CD4-positive, alpha-beta T cell treated with Interleukin-17A for 4 hours (primary cell): ENCODE measurements around the gene MAN1A2.

Experiments used
- DNase-seq: peaks from one replicate; pipeline ENCODE4 v3.0.0-alpha.2; 2020; ENCODE audit warnings: mixed read lengths

The MAN1A2 gene

GRCh38 chr1:117362986-117363385 lies 4.3 kb upstream of the MAN1A2 start:
- DNase-seq, result no peak

- no peak for DNase-seq
Measured at GRCh38 chr1:117363571-117364048, 3.6 kb upstream of the MAN1A2 start.

DNA sequence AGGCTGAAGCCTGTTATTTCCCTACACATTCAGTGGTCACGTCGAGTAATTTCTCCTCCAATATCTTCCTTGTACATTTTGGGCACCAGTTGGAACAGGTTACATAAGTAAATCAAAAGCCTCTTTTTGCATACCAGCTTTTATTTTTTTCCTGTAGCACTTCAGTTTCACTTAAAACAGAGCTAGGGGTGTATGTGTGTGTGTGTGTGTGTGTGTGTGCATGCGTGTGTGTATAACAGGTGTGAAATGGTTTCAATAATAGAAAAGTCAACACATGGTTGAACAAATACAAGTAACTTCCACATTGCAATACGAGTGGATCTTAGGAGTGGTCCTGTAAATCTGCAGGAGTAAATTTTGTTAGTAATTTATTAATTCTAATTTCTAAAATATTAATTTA lies 3.0 kb upstream of the MAN1A2 start:
- no peak for DNase-seq

- DNase-seq, result no peak
Measured at GRCh38 chr1:117365350-117366176, 1.7 kb upstream of the MAN1A2 start.

DNA sequence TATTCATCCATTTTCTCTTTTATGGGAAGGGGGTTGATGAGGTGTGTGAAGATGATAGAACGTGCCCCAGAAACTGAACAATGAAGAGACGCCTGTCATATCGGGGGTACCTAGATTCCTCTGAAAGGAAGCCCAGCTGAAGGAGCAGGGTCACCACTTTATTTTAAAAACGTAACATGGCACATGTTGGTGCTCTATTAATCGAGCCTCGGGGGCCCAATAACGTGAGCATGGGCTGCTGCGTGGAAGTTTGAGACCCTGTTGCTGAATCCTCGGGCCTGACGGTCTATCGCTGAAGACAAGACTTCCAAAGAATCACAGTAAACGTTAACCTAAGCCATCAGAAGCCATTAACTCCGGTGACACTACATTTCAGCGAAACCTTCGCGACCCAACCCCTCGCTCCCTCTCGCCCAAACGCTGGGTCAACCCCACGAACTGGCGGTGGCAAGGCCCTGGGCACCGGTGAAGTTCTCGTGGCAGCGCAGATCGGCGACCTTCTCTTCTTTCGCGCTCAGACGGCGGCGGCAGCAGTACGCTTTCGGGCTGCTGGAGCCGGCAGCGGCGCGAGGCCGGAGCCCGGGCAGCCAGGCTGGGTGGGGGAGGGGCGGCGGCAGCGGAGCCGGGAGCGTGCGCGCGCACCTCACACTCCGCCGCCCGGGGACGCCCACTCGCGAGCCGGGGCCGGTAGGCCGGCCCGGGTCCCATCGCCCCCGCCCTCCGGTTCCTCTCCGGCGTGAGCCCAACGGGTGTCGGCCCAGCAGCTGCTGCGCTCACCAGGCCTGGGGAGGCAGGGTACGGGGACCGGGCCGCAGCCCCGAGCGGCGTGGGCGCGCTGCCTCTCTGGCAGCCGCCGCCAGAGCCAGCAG lies 838 bp upstream of the MAN1A2 start:
- peak; percentile 88 for DNase-seq

- peak; percentile 34 for DNase-seq
Measured at GRCh38 chr1:117368116-117369108, 1.2 kb downstream of the MAN1A2 start.

DNA sequence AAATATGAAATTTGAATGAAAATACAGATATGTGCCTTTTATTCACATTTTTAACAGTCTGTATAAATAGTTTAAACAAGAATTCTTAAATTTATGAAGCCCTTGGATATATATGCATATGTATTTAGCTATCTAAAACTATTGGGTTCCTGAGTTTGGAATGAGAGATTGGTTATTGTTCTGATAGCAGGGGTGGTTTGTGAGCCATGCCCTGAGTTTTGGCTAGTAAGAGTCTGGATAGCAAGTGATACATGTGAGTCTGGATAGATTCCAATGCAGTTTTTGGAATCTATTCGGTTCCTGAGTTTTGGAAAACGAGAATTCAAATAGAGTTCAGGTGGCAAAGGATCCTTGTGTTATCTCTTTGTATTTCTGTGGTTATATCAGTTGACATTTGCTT lies 2.8 kb downstream of the MAN1A2 start:
- DNase-seq, result no peak

DNA sequence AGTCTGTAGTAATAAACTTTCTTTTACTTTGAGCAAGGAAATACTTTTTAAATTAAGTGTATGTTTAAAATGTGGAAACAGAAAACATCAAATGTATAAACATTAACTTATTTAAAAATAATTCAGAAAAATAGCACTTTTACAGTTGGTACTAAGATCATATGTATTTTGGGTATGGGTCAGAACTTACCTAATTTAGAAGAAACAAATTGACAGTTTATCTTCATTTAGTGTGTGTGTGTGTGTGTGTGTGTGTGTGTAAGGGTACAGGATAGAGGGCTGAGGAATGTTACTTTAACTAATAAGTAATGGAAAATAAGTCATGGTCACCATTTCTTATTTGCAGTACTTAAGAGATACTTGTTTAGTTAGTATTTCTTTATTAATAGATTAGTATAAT lies 3.3 kb downstream of the MAN1A2 start:
- DNase-seq, result no peak

DNA sequence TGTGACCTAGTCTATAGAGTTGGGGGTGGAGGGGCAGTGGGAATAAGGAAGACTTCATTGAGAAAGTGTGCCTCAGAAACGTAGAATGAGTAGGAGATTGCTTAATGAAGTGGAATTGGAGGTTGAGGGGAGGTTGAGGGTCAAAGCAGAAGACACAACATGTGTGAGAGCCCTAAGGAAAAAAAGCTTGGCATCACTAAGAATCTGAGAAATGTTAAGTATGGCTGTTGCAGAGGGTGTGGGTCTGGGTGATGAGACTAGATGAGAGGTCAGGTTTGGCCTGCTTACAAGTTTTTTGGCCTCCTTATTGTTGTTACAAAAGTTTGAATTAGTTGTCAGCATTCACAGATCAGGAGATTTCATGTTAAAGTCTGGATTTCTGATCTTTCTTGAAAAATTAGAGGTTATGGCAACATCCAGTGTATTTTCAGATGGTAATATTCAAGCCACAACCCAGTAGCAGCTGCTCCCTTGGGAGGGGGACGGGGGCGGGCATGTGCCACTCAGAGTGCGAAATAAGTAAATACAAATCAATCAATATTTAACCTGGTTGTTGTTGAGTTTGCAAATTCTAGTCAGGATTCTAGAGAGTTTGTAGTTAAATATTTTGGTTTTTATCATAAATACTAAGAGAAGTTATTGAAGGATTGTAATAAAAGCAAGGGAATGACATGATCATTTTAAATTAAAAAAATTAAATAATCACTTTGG lies 4.3 kb downstream of the MAN1A2 start:
- DNase-seq, result no peak

- no peak for DNase-seq
Measured at GRCh38 chr1:117372863-117373412, 5.7 kb downstream of the MAN1A2 start.

GRCh38 chr1:117373932-117374331 lies 6.7 kb downstream of the MAN1A2 start:
- no peak for DNase-seq

DNA sequence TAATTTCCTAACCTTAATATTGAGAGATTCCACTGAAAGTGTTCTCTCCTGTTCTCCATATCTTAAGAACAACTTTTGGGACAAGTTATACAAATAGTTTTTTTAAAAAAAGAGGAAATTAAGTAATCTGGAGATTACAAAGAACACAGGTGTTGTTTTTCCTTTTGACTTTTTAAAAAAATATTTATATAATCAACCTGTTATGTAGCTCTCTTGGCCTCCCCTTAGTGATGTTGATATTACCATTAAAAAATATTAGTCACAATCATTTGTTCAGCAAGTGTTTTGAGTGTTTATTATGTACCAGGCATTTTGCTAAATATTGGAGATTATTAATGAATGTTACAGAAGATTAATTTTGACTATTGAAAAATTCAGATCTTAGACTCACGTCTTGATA lies 8.1 kb downstream of the MAN1A2 start:
- no peak for DNase-seq

DNA sequence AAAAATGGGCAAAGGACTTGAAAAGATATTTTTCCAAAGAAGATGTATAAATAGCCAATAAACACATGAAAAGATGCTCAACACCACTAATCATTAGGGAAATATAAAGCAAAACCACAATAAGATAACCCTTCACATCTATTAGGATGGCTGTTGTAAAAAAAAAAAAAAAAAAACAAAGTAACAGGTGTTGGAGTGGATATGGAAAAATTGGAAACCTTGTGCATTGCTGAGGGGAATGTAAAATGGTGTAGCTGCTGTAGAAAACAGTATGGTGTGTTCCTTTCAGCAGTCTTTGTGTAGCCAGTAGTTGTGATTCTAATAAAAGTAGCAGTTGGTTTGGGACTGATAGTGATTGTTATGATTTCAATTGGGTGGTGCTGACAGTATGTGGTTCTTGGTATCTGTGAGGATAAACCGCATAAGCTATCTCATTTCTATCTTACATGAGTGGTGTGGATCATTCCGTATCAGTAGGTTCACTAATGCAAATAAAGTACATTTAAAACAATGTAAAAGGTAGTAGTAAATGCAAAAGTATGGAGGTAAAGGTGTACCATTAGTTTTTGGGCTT lies 19.9 kb downstream of the MAN1A2 start:
- no peak for DNase-seq

- no peak for DNase-seq
Measured at GRCh38 chr1:117388328-117388727, 21.1 kb downstream of the MAN1A2 start.

- DNase-seq, result no peak
Measured at GRCh38 chr1:117389284-117389683, 22.0 kb downstream of the MAN1A2 start.

GRCh38 chr1:117389779-117390178 lies 22.5 kb downstream of the MAN1A2 start:
- DNase-seq, result no peak

DNA sequence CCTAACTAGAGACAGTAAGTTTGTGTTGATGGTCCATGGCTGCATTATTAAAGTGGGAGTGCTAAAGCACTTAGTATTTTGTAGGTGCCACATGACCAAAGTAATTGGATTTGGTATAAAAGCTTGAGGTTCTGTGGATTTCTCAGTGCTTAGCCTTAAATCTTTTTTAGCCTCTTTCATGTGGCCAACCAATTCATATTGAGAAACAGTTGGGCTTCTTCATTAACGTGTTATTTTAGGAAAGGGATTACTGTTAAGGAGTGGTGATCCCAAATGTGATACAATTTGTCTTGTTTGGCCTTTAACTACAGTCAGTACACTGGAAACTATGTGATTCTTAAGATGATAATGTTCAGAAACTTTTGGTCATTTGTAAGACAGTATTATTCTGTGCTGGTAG lies 25.5 kb downstream of the MAN1A2 start:
- no peak for DNase-seq

- DNase-seq, result no peak
Measured at GRCh38 chr1:117396074-117396473, 28.8 kb downstream of the MAN1A2 start.

DNA sequence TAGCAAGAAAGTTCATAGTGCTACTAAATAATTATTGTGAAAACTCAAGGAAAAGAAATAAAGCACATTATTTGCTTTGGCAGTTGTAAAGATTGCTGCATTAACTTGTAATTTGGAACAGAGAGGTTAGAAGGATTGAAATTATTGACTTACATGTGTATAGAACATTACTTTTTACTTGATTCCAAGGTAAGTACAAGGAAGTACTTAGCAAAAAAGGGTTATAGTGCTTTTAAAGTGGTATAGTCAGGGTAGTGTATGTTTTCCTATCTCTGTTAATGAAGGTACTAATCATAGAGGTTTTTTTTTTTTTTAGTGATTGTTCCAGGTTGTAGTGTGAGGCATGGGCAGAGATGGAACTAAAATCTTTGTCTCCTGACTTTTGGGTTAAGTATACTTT lies 29.4 kb downstream of the MAN1A2 start:
- DNase-seq, result no peak

- no peak for DNase-seq
Measured at GRCh38 chr1:117398957-117399356, 31.7 kb downstream of the MAN1A2 start.

DNA sequence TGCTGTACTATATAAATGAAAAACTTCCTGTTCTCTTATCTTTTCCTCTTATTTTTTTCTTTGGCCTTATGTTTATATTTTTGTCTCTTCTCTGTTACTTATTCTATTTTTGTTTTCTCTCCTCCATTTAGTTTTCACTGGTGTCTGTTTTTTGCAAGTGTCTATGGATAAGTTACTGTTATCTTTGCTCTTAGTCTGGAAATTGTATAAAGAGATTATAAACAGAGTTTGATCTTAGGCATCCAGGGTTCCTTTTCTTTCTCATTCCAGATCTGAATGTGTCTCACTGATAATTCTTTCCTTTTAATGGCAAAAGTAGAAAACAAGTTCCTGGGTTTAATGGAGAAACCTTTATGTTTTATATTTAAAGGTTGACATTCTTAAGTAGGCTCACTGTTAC lies 34.5 kb downstream of the MAN1A2 start:
- no peak for DNase-seq
